GM12878 (cell line): ENCODE results near the gene CNNM1. TPM values are rescaled to one million over a fixed set of nuclear protein-coding genes. Genes with fewer than 3 reads are reported as not detected.

Source experiments
- ATAC-seq: fragments of 200-7000 bp; cut with Tn5 transposase; 3 replicates; pipeline ENCODE4 v1.9.1; 2020; ENCODE audit warnings: mild to moderate bottlenecking, moderate library complexity
- BruUV-seq: library from RNA; stranded (reverse); fragments of 400-500 nt; replicated peaks from 2 replicates; lab custom pipeline; 2021; lab: Mats Ljungman, UMichigan
- CTCF ChIA-PET: fragments of 300-600 bp; sonication (Branson Sonifier 250); formaldehyde crosslinking; extraction: SDS; loops from one replicate; lab custom pipeline; 2021; ENCODE audit warnings: inconsistent platforms; lab: Yijun Ruan, JAX
- POLR2A ChIA-PET: fragments of 350-600 bp; formaldehyde crosslinking; extraction: SDS; loops from one replicate; lab custom pipeline; 2021; ENCODE audit warnings: inconsistent platforms; lab: Charles Lee
- RAD21 ChIA-PET: fragments of 300-600 bp; sonication (Branson Sonifier 250); formaldehyde crosslinking; loops from one replicate; lab custom pipeline; 2023; ENCODE audit warnings: antibody characterized with exemption; ENCODE audit not compliant: unreplicated experiment; lab: Charles Lee
- SMC1A ChIA-PET: fragments of 300-600 bp; sonication (Branson Sonifier 250); formaldehyde crosslinking; loops from one replicate; lab custom pipeline; 2023; ENCODE audit not compliant: unreplicated experiment, uncharacterized antibody; lab: Charles Lee
- DNase-seq: peaks from one replicate; pipeline ENCODE4 v3.0.0-alpha.2; 2011; ENCODE audit warnings: low read depth, low spot score
- FAIRE-seq: peaks from 3 replicates; lab custom pipeline; 2011; peaks lifted over from hg19 to GRCh38; lab: Jason Lieb, UNC
- H2AFZ ChIP-seq: 2 replicates; pipeline ENCODE4 v1.6.0; 2011; ENCODE audit warnings: low read depth, low read length, control low read depth; ENCODE audit not compliant: control insufficient read depth
- H3K27ac ChIP-seq: 2 replicates; pipeline ENCODE4 v1.5.1; 2011; ENCODE audit warnings: control low read depth; ENCODE audit not compliant: control insufficient read depth, insufficient read depth
- H3K27me3 ChIP-seq, 2 experiments: replicated peaks in 1 of 2; 2 replicates each; pipeline versions ENCODE4 v1.6.0 to v1.6.1; 2011; ENCODE audit warnings: low read length in 1 of 2; ENCODE audit not compliant: control insufficient read depth in 2 of 2, insufficient read depth in 2 of 2
- H3K36me3 ChIP-seq, 2 experiments: 2 replicates each; pipeline ENCODE4 v1.5.1; 2011; ENCODE audit warnings: low read length in 1 of 2; ENCODE audit not compliant: control insufficient read depth in 2 of 2, insufficient read depth in 2 of 2
- H3K4me1 ChIP-seq: 2 replicates; pipeline ENCODE4 v1.6.1; 2011; ENCODE audit warnings: mild to moderate bottlenecking, low read length, moderate library complexity, mixed read lengths; ENCODE audit not compliant: control insufficient read depth, insufficient read depth
- H3K4me2 ChIP-seq: 2 replicates; pipeline ENCODE4 v1.6.0; 2011; ENCODE audit warnings: control low read depth; ENCODE audit not compliant: control insufficient read depth, insufficient read depth
- H3K4me3 ChIP-seq: fragments of 200-600 bp; sonication (generic); 2 replicates; pipeline ENCODE4 v1.5.1; 2016
- H3K79me2 ChIP-seq: 2 replicates; pipeline ENCODE4 v1.6.0; 2011; ENCODE audit warnings: low read length; ENCODE audit not compliant: control insufficient read depth, insufficient read depth
- H3K9ac ChIP-seq: 2 replicates; pipeline ENCODE4 v1.8.0; 2011; ENCODE audit warnings: low read length, control low read depth, mixed read lengths; ENCODE audit not compliant: control insufficient read depth, insufficient read depth
- H3K9me3 ChIP-seq: replicated peaks from 3 replicates; pipeline ENCODE4 v1.5.1; 2011; ENCODE audit warnings: mild to moderate bottlenecking, low read length; ENCODE audit not compliant: control insufficient read depth, insufficient read depth
- H4K20me1 ChIP-seq: 2 replicates; pipeline ENCODE4 v1.6.0; 2011; ENCODE audit not compliant: control insufficient read depth, insufficient read depth
- CBFB ChIP-seq: IDR thresholded peaks from 2 replicates; pipeline ENCODE4 v1.6.1; 2016; ENCODE audit warnings: antibody characterized with exemption, low read depth
- ETV6 ChIP-seq, 2 experiments: fragments of 450-650 bp in 1 of 2; IDR thresholded peaks in 1 of 2; conservative IDR thresholded peaks in 1 of 2; 2 replicates each; pipeline ENCODE4 v1.6.1; 2014; ENCODE audit warnings: antibody characterized with exemption in 1 of 2, borderline replicate concordance in 1 of 2, low read depth in 1 of 2, mild to moderate bottlenecking in 1 of 2, moderate library complexity in 1 of 2
- GATAD2B ChIP-seq: fragments of 450-650 bp; conservative IDR thresholded peaks from 2 replicates; pipeline ENCODE4 v1.6.1; 2017; ENCODE audit warnings: low read depth, mild to moderate bottlenecking, moderate library complexity
- LARP7 ChIP-seq: fragments of 450-650 bp; IDR thresholded peaks from 2 replicates; pipeline ENCODE4 v1.6.1; 2017; ENCODE audit warnings: mild to moderate bottlenecking
- PAX5 ChIP-seq: IDR thresholded peaks from 2 replicates; pipeline ENCODE4 v1.6.1; 2011; ENCODE audit warnings: low read depth, low read length, borderline replicate concordance
- PAX8 ChIP-seq: fragments of 450-650 bp; IDR thresholded peaks from 2 replicates; pipeline ENCODE4 v1.6.1; 2017; ENCODE audit warnings: mild to moderate bottlenecking, moderate library complexity
- SMAD5 ChIP-seq: IDR thresholded peaks from 2 replicates; pipeline ENCODE4 v1.6.1; 2016; ENCODE audit warnings: antibody characterized with exemption, low read depth
- SMC3 ChIP-seq: IDR thresholded peaks from 2 replicates; pipeline ENCODE4 v1.6.1; 2011; ENCODE audit warnings: low read length, improper control_type of control experiment, borderline replicate concordance
- SPI1 ChIP-seq: IDR thresholded peaks from 2 replicates; pipeline ENCODE4 v1.6.1; 2011; ENCODE audit warnings: low read depth, mild to moderate bottlenecking, low read length, moderate library complexity, borderline replicate concordance; ENCODE audit not compliant: insufficient read depth
- SUZ12 ChIP-seq: fragments of 200-600 bp; sonication (generic); IDR thresholded peaks from one replicate; pipeline ENCODE4 v1.6.1; 2018; ENCODE audit warnings: antibody characterized with exemption, mild to moderate bottlenecking; ENCODE audit not compliant: unreplicated experiment
- YY1 ChIP-seq: IDR thresholded peaks from 2 replicates; pipeline ENCODE4 v1.6.1; 2011; ENCODE audit warnings: low read depth, mild to moderate bottlenecking, low read length
- ZNF384 ChIP-seq: IDR thresholded peaks from 2 replicates; pipeline ENCODE4 v1.6.1; 2012; ENCODE audit warnings: low read depth, mild to moderate bottlenecking, low read length, improper control_type of control experiment, borderline replicate concordance
- WGBS: methylation state at CpG from one replicate; pipeline ENCODE4 v1.1.6; 2016; ENCODE audit warnings: low lambda C conversion rate; ENCODE audit not compliant: insufficient replicate concordance, insufficient coverage; ENCODE audit errors: missing lambda C conversion rate; 5-methylcytosine and 5-hydroxymethylcytosine counted together
- in situ Hi-C: fragments of 300-500 bp; cut with MboI; formaldehyde crosslinking; loops from 9 replicates; pipeline ENCODE4 v1.14.3; 2018; ENCODE audit warnings: mixed read lengths
- intact Hi-C: fragments of 100-400 bp; cut with micrococcal nuclease; formaldehyde crosslinking; loops from one replicate; pipeline ENCODE4 v1.14.2; 2022; ENCODE audit not compliant: unreplicated experiment
- polyA plus RNA-seq, 11 experiments: library from polyadenylated mRNA; depleted of rRNA in 4 of 11; unstranded in 6 of 11; stranded (reverse) in 5 of 11; fragments of >200 nt; fragmentation: Nextera tagmentation in 4 of 11; fragmentation: Illumina TruSeq in 1 of 11; extraction: Ambion mirVana in 4 of 11; extraction: Trizol in 1 of 11; gene quantifications; 1 replicate in 1 of 11; 2 replicates in 10 of 11; pipeline versions ENCODE4 v1.2.1 to v1.2.3, GENCODE V29; 2011 to 2016; ENCODE audit warnings: inconsistent platforms in 2 of 11, missing spikeins in 2 of 11, low read depth in 1 of 11
- total RNA-seq, 4 experiments: library from RNA; depleted of rRNA in 3 of 4; stranded (reverse); fragments of >200 nt in 3 of 4; fragmentation: Illumina TruSeq in 1 of 4; extraction: Trizol in 1 of 4; gene quantifications; 2 replicates each; pipeline versions ENCODE4 v1.2.1 to v1.2.3, GENCODE V29; 2013 to 2021
- TF ChIP-seq, protein P1 (sequence below): fragments of 450-650 bp; formaldehyde crosslinking; IDR thresholded peaks from 2 replicates; pipeline ENCODE4 v1.4.0; 2020; ENCODE audit warnings: mild to moderate bottlenecking, moderate library complexity
- TF ChIP-seq, protein P2 (sequence below): fragments of 450-650 bp; conservative IDR thresholded peaks from 2 replicates; pipeline ENCODE4 v1.6.1; 2017; ENCODE audit warnings: mild to moderate bottlenecking, moderate library complexity
- TF ChIP-seq, protein P3 (sequence below): IDR thresholded peaks from 2 replicates; pipeline ENCODE4 v1.6.1; 2012; ENCODE audit warnings: mild to moderate bottlenecking, low read depth, low read length

Gene CNNM1
- total and polyA plus RNA-seq, 10 of the 15 experiments (the other 5 are each of a cell fraction or from before 2014, with no cell fraction given) = 0.01 TPM; not detected in 9

DNA sequence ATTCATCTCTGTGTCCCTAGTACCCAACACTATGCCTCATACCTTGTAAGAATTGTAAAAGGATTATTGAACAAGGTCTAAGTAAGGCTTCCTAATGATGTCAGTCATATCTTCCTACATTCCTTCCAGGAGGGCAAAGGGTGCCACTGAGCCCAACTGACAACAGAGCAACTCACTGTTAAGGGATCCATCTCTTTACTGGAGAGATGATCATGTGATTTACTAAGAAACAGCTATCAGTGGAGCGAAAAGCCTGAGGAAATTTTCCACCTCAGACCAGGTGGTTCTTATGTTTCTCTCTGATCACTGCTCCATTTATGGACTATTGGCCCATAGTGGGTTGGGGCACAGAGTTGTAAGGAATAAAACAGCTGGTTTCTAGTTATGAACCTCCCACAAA, 38.9 kb upstream of the CNNM1 start:
- intact Hi-C loops (no loop called here), in situ Hi-C loops (no loop called here)
- ChIA-PET POLR2A (no interaction called here), CTCF (interaction anchor here (0.8 kb wide), 1 partner anchor 9 kb away, joined by 3 read pairs; no protein-coding TSS in a partner anchor), SMC1A (no interaction called here), RAD21 (no interaction called here)
- Histone ChIP-seq H3K9me3 (no peaks in the 10 kb centered on the region), H3K79me2 (no peaks in the 10 kb centered on the region), H3K9ac (no peak overlapping the region), H3K4me3 (no peak overlapping the region), H3K27ac (no peak overlapping the region), H3K27me3 (no peaks in the 10 kb centered on the region), H3K36me3 (no peaks in the 10 kb centered on the region), H3K4me2 (no peak overlapping the region), H3K4me1 (no peaks in the 10 kb centered on the region), H4K20me1 (no peaks in the 10 kb centered on the region), H2AFZ (no peak overlapping the region)
- DNase-seq (no peak), ATAC-seq (no peak), FAIRE-seq (no peak)
- BruUV-seq = no TSS peak
- 5% methylated on average over 1 of the region's 1 CpG for WGBS
- TF ChIP-seq LARP7 (no peak), YY1 (no peak), CBFB (no peak), GATAD2B (no peak), SMC3 (no peak), SUZ12 (no peak), PAX5 (no peak), ZNF384 (no peak), SMAD5 (no peak), PAX8 (no peak), SPI1 (no peak), ETV6 (conservative IDR thresholded peaks at IDR 0.05 in 1 of 2, IDR thresholded peaks at IDR 0.05 in 1 of 2; ENCODE audit: borderline replicate concordance in 1 of 2, low read depth in 1 of 2) (no peak)
- TF ChIP-seq, protein P1, sequence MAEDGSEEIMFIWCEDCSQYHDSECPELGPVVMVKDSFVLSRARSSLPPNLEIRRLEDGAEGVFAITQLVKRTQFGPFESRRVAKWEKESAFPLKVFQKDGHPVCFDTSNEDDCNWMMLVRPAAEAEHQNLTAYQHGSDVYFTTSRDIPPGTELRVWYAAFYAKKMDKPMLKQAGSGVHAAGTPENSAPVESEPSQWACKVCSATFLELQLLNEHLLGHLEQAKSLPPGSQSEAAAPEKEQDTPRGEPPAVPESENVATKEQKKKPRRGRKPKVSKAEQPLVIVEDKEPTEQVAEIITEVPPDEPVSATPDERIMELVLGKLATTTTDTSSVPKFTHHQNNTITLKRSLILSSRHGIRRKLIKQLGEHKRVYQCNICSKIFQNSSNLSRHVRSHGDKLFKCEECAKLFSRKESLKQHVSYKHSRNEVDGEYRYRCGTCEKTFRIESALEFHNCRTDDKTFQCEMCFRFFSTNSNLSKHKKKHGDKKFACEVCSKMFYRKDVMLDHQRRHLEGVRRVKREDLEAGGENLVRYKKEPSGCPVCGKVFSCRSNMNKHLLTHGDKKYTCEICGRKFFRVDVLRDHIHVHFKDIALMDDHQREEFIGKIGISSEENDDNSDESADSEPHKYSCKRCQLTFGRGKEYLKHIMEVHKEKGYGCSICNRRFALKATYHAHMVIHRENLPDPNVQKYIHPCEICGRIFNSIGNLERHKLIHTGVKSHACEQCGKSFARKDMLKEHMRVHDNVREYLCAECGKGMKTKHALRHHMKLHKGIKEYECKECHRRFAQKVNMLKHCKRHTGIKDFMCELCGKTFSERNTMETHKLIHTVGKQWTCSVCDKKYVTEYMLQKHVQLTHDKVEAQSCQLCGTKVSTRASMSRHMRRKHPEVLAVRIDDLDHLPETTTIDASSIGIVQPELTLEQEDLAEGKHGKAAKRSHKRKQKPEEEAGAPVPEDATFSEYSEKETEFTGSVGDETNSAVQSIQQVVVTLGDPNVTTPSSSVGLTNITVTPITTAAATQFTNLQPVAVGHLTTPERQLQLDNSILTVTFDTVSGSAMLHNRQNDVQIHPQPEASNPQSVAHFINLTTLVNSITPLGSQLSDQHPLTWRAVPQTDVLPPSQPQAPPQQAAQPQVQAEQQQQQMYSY = no peak
- TF ChIP-seq, protein P2, sequence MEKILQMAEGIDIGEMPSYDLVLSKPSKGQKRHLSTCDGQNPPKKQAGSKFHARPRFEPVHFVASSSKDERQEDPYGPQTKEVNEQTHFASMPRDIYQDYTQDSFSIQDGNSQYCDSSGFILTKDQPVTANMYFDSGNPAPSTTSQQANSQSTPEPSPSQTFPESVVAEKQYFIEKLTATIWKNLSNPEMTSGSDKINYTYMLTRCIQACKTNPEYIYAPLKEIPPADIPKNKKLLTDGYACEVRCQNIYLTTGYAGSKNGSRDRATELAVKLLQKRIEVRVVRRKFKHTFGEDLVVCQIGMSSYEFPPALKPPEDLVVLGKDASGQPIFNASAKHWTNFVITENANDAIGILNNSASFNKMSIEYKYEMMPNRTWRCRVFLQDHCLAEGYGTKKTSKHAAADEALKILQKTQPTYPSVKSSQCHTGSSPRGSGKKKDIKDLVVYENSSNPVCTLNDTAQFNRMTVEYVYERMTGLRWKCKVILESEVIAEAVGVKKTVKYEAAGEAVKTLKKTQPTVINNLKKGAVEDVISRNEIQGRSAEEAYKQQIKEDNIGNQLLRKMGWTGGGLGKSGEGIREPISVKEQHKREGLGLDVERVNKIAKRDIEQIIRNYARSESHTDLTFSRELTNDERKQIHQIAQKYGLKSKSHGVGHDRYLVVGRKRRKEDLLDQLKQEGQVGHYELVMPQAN = no peak
- TF ChIP-seq, protein P3, sequence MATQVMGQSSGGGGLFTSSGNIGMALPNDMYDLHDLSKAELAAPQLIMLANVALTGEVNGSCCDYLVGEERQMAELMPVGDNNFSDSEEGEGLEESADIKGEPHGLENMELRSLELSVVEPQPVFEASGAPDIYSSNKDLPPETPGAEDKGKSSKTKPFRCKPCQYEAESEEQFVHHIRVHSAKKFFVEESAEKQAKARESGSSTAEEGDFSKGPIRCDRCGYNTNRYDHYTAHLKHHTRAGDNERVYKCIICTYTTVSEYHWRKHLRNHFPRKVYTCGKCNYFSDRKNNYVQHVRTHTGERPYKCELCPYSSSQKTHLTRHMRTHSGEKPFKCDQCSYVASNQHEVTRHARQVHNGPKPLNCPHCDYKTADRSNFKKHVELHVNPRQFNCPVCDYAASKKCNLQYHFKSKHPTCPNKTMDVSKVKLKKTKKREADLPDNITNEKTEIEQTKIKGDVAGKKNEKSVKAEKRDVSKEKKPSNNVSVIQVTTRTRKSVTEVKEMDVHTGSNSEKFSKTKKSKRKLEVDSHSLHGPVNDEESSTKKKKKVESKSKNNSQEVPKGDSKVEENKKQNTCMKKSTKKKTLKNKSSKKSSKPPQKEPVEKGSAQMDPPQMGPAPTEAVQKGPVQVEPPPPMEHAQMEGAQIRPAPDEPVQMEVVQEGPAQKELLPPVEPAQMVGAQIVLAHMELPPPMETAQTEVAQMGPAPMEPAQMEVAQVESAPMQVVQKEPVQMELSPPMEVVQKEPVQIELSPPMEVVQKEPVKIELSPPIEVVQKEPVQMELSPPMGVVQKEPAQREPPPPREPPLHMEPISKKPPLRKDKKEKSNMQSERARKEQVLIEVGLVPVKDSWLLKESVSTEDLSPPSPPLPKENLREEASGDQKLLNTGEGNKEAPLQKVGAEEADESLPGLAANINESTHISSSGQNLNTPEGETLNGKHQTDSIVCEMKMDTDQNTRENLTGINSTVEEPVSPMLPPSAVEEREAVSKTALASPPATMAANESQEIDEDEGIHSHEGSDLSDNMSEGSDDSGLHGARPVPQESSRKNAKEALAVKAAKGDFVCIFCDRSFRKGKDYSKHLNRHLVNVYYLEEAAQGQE = no peak
